A549 (cell line): ENCODE measurements around the gene RAD51B. TPM values are rescaled to one million over a fixed set of nuclear protein-coding genes. Genes with fewer than 3 reads are reported as not detected.
A peak's percentile ranks its signal among the peaks of the same experiment; 100 is the strongest.

Experiments used
- ATAC-seq, 2 experiments: fragments of 200-7000 bp in 1 of 2; fragments of >200 bp in 1 of 2; cut with Nextera tagmentation in 1 of 2; cut with Tn5 transposase in 1 of 2; 3 replicates each; pipeline versions ENCODE4 v1.8.0 to v1.9.1; 2018 to 2020; ENCODE audit warnings: mild to moderate bottlenecking in 1 of 2, moderate library complexity in 1 of 2
- CTCF ChIA-PET: fragments of 300-600 bp; sonication (Branson Sonifier 250); formaldehyde crosslinking; extraction: SDS; loops from one replicate; lab custom pipeline; 2021; ENCODE audit warnings: antibody characterized with exemption, inconsistent platforms; lab: Yijun Ruan, JAX
- POLR2A ChIA-PET: fragments of 350-600 bp; formaldehyde crosslinking; extraction: SDS; loops from one replicate; lab custom pipeline; 2021; ENCODE audit warnings: antibody characterized with exemption, inconsistent platforms; lab: Yijun Ruan, JAX
- DNase-seq, 2 experiments: peaks; one replicate each; pipeline versions ENCODE4 v3.0.0 to v3.0.0-alpha.2; 2011 to 2016; ENCODE audit warnings: low read depth in 1 of 2, low spot score in 1 of 2
- FAIRE-seq: peaks from 2 replicates; lab custom pipeline; 2011; peaks lifted over from hg19 to GRCh38; lab: Jason Lieb, UNC
- H3K27ac ChIP-seq, 2 experiments: fragments of >200 bp; sonication (Bioruptor Twin); formaldehyde crosslinking; 3 replicates each; pipeline ENCODE4 v1.5.1; 2016 to 2017
- H3K4me1 ChIP-seq: fragments of >200 bp; sonication (Bioruptor Twin); formaldehyde crosslinking; 3 replicates; pipeline ENCODE4 v1.6.1; 2016
- H3K4me2 ChIP-seq: fragments of >200 bp; sonication (Bioruptor Twin); formaldehyde crosslinking; 3 replicates; pipeline ENCODE4 v1.6.1; 2016
- H3K4me3 ChIP-seq: fragments of >200 bp; sonication (Bioruptor Twin); formaldehyde crosslinking; 3 replicates; pipeline ENCODE4 v1.5.1; 2016
- H3K9me3 ChIP-seq: fragments of >200 bp; sonication (Bioruptor Twin); formaldehyde crosslinking; 3 replicates; pipeline ENCODE4 v1.6.1; 2016
- CEBPB ChIP-seq, 2 experiments: fragments of >200 bp in 1 of 2; sonication (Bioruptor Twin) in 1 of 2; formaldehyde crosslinking in 1 of 2; IDR thresholded peaks; 2 replicates each; pipeline ENCODE4 v1.6.1; 2012 to 2016
- CHD2 ChIP-seq: fragments of 150-350 bp; IDR thresholded peaks from 2 replicates; pipeline ENCODE4 v1.6.1; 2014; ENCODE audit warnings: low read length; ENCODE audit not compliant: partially characterized antibody
- CHD4 ChIP-seq: fragments of 200-600 bp; sonication (generic); IDR thresholded peaks from 2 replicates; pipeline ENCODE4 v1.6.1; 2016; ENCODE audit warnings: antibody characterized with exemption, mild to moderate bottlenecking, borderline replicate concordance
- EHF ChIP-seq: fragments of 250-450 bp; sonication (Bioruptor Pico); IDR thresholded peaks from 2 replicates; pipeline ENCODE4 v1.5.0; 2020; ENCODE audit warnings: mild to moderate bottlenecking
- EHMT2 ChIP-seq: fragments of 200-600 bp; sonication (generic); IDR thresholded peaks from 2 replicates; pipeline ENCODE4 v1.6.1; 2016; ENCODE audit warnings: antibody characterized with exemption, low read depth, mild to moderate bottlenecking, moderate library complexity
- GATA3 ChIP-seq: IDR thresholded peaks from 2 replicates; pipeline ENCODE4 v1.6.1; 2012; ENCODE audit warnings: borderline replicate concordance
- HEYL ChIP-seq: fragments of 250-450 bp; sonication (Bioruptor Pico); IDR thresholded peaks from 2 replicates; pipeline ENCODE4 v1.8.0; 2021; ENCODE audit warnings: mild to moderate bottlenecking, moderate library complexity
- HOXB13 ChIP-seq: fragments of 250-450 bp; sonication (Bioruptor Pico); IDR thresholded peaks from 2 replicates; pipeline ENCODE4 v1.5.0; 2020; ENCODE audit warnings: low read depth, mild to moderate bottlenecking, moderate library complexity
- JUN ChIP-seq, 2 experiments: fragments of >200 bp; sonication (Bioruptor Twin); formaldehyde crosslinking; IDR thresholded peaks; 2 replicates in 1 of 2; 3 replicates in 1 of 2; pipeline ENCODE4 v1.6.1; 2016 to 2017
- JUNB ChIP-seq: fragments of >200 bp; sonication (Bioruptor Twin); formaldehyde crosslinking; IDR thresholded peaks from 2 replicates; pipeline ENCODE4 v1.6.1; 2016
- MAZ ChIP-seq: fragments of 150-350 bp; IDR thresholded peaks from 2 replicates; pipeline ENCODE4 v1.6.1; 2014; ENCODE audit warnings: antibody characterized with exemption, low read depth, low read length, borderline replicate concordance
- MYC ChIP-seq: IDR thresholded peaks from 2 replicates; pipeline ENCODE4 v1.6.1; 2012; ENCODE audit warnings: mild to moderate bottlenecking, inconsistent platforms, low read length, improper control_type of control experiment, borderline replicate concordance
- NFE2L2 ChIP-seq: fragments of 150-350 bp; conservative IDR thresholded peaks from 2 replicates; pipeline ENCODE4 v1.6.1; 2014; ENCODE audit warnings: low read length
- NPAS2 ChIP-seq: fragments of 250-450 bp; sonication (Bioruptor Pico); IDR thresholded peaks from 2 replicates; pipeline ENCODE4 v1.8.0; 2022; ENCODE audit warnings: mild to moderate bottlenecking, moderate library complexity, borderline replicate concordance
- NR3C1 ChIP-seq: fragments of >200 bp; sonication (Bioruptor Twin); formaldehyde crosslinking; IDR thresholded peaks from 3 replicates; pipeline ENCODE4 v1.6.1; 2017
- RAD21 ChIP-seq, 2 experiments: fragments of >200 bp in 1 of 2; sonication (Bioruptor Twin) in 1 of 2; formaldehyde crosslinking in 1 of 2; IDR thresholded peaks in 1 of 2; conservative IDR thresholded peaks in 1 of 2; 2 replicates in 1 of 2; 3 replicates in 1 of 2; pipeline ENCODE4 v1.6.1; 2012 to 2018; ENCODE audit warnings: inconsistent platforms in 1 of 2
- RARB ChIP-seq: fragments of 250-450 bp; sonication (Bioruptor Pico); IDR thresholded peaks from 2 replicates; pipeline ENCODE4 v1.8.0; 2021; ENCODE audit warnings: mild to moderate bottlenecking, moderate library complexity
- RCOR1 ChIP-seq: fragments of 150-350 bp; IDR thresholded peaks from 2 replicates; pipeline ENCODE4 v1.6.1; 2014; ENCODE audit warnings: antibody characterized with exemption, low read length, low read depth
- TP53 ChIP-seq: fragments of 250-450 bp; sonication (Bioruptor Pico); IDR thresholded peaks from 2 replicates; pipeline ENCODE4 v1.5.0; 2021; ENCODE audit warnings: mild to moderate bottlenecking, moderate library complexity
- ZC3H11A ChIP-seq: fragments of 450-650 bp; IDR thresholded peaks from 2 replicates; pipeline ENCODE4 v1.6.1; 2014; ENCODE audit warnings: antibody characterized with exemption, mild to moderate bottlenecking
- WGBS: methylation state at CpG from one replicate; pipeline ENCODE4 v1.1.6; 2017; ENCODE audit errors: missing lambda C conversion rate; 5-methylcytosine and 5-hydroxymethylcytosine counted together
- polyA plus RNA-seq, 4 experiments: library from polyadenylated mRNA; depleted of rRNA in 3 of 4; stranded (reverse); fragments of >200 nt; fragmentation: RNase III in 1 of 4; extraction: RNeasy Plus Mini Kit Qiagen cat#74134 plus additional on column Dnase treatment in 1 of 4; gene quantifications; 2 replicates in 3 of 4; 3 replicates in 1 of 4; pipeline ENCODE4 v1.2.3, GENCODE V29; 2011 to 2017
- TF ChIP-seq, protein P1 (sequence below): IDR thresholded peaks from 2 replicates; pipeline ENCODE4 v1.6.1; 2012; ENCODE audit warnings: low read depth, borderline replicate concordance
- TF ChIP-seq, protein P2 (sequence below): IDR thresholded peaks from 2 replicates; pipeline ENCODE4 v1.6.1; 2012
- TF ChIP-seq, protein P3 (sequence below): fragments of >200 bp; sonication (Bioruptor Twin); formaldehyde crosslinking; IDR thresholded peaks from 3 replicates; pipeline ENCODE4 v1.5.1; 2016

Gene RAD51B
- polyA plus RNA-seq, 2 of the 4 experiments (the other 2 are of a cell fraction): 7.2 to 10.8 TPM

- Histone ChIP-seq H3K27ac (peak overlapping the region; percentile 24 to 75), H3K4me3 (no peak overlapping the region), H3K4me2 (peak overlapping the region; percentile 2; the same call in 1 of the 3 replicates), H3K4me1 (peaks cover 21% of the 10 kb centered on the region), H3K9me3 (no peaks in the 10 kb centered on the region)
- peak; percentile 22 to 78 for DNase-seq
- ATAC-seq: peak; percentile 33 to 74; a peak in 3 of 6 replicates
- POLR2A ChIA-PET: no interaction called here
- 58% methylated on average over 8 of the region's 8 CpGs for WGBS
- TF ChIP-seq JUNB: no peak
- TF ChIP-seq, protein P1, sequence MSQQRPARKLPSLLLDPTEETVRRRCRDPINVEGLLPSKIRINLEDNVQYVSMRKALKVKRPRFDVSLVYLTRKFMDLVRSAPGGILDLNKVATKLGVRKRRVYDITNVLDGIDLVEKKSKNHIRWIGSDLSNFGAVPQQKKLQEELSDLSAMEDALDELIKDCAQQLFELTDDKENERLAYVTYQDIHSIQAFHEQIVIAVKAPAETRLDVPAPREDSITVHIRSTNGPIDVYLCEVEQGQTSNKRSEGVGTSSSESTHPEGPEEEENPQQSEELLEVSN: peak; percentile 70
- TF ChIP-seq, protein P2, sequence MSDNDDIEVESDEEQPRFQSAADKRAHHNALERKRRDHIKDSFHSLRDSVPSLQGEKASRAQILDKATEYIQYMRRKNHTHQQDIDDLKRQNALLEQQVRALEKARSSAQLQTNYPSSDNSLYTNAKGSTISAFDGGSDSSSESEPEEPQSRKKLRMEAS: peak; percentile 57
- no peak for TF ChIP-seq NPAS2 (CRISPR knock-in tag)
- TF ChIP-seq EHF (CRISPR knock-in tag): no peak
- TF ChIP-seq, protein P3, sequence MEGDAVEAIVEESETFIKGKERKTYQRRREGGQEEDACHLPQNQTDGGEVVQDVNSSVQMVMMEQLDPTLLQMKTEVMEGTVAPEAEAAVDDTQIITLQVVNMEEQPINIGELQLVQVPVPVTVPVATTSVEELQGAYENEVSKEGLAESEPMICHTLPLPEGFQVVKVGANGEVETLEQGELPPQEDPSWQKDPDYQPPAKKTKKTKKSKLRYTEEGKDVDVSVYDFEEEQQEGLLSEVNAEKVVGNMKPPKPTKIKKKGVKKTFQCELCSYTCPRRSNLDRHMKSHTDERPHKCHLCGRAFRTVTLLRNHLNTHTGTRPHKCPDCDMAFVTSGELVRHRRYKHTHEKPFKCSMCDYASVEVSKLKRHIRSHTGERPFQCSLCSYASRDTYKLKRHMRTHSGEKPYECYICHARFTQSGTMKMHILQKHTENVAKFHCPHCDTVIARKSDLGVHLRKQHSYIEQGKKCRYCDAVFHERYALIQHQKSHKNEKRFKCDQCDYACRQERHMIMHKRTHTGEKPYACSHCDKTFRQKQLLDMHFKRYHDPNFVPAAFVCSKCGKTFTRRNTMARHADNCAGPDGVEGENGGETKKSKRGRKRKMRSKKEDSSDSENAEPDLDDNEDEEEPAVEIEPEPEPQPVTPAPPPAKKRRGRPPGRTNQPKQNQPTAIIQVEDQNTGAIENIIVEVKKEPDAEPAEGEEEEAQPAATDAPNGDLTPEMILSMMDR: no peak
- peak; percentile 5; the same call in 1 of the 2 replicates for TF ChIP-seq HOXB13
- TF ChIP-seq RARB (CRISPR knock-in tag): no peak
- no peak for TF ChIP-seq CHD2
- TF ChIP-seq HEYL: no peak
- 0 out of 2 replicates have a peak, but pooled peaks have one; percentile 19 for TF ChIP-seq MYC
- TF ChIP-seq RCOR1: no peak
- CTCF ChIA-PET: interaction anchor here (0.5 kb wide), 1 partner anchor 210 kb away, joined by 3 read pairs; no protein-coding TSS in a partner anchor
- FAIRE-seq: no peak
Observed at GRCh38 chr14:68359837-68360552, 540.4 kb downstream of the RAD51B start.

DNA sequence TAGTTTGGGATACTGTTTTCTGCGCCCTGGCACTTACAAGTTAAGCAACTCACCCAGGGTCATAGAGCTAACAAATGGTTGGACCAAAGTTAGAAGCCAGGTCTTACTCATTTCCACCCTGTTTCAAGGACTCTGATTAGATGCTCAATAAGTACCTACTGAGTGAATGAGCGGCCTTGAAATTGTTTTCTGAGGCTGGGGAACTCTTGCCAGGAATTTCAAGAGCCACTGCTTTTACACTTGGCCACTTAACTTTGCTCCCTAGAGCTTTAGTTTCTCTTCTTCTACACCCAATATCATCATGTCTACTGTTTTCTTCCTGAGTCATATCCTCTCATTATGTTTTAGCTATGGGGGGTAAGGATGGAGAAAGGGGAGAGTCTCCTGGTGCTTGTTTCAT lies 541.7 kb downstream of the RAD51B start:
- Histone ChIP-seq H3K4me3 (no peak overlapping the region), H3K4me2 (no peak overlapping the region), H3K9me3 (no peaks in the 10 kb centered on the region), H3K4me1 (peaks cover 31% of the 10 kb centered on the region), H3K27ac (peak overlapping the region in 1 of 2 experiments; percentile 75; a peak in 3 of 6 replicates)
- no peak for ATAC-seq
- ChIA-PET CTCF (no interaction called here), POLR2A (no interaction called here)
- no peak for DNase-seq
- no peak for TF ChIP-seq NFE2L2
- no peak for TF ChIP-seq EHMT2
- no peak for FAIRE-seq
- 88% methylated on average over 2 of the region's 2 CpGs for WGBS

- ATAC-seq (no peak), FAIRE-seq (no peak), DNase-seq (no peak)
- no peak overlapping the region for H3K4me3 ChIP-seq
- TF ChIP-seq HOXB13 (no peak), JUN (IDR thresholded peaks at IDR 0.05) (no peak), NR3C1 (no peak), CEBPB (IDR thresholded peaks at IDR 0.05) (no peak), MAZ (no peak), NPAS2 (CRISPR knock-in tag) (no peak), JUNB (no peak), RARB (CRISPR knock-in tag) (no peak), CHD4 (no peak), TP53 (CRISPR knock-in tag) (no peak), RAD21 (conservative IDR thresholded peaks at IDR 0.05 in 1 of 2, IDR thresholded peaks at IDR 0.05 in 1 of 2) (no peak), MYC (no peak), HEYL (no peak), GATA3 (no peak), ZC3H11A (no peak)
- TF ChIP-seq, protein P1: no peak
- H3K4me2 ChIP-seq: no peak overlapping the region
- POLR2A ChIA-PET: no interaction called here
- CTCF ChIA-PET: no interaction called here
- no peaks in the 10 kb centered on the region for H3K9me3 ChIP-seq
- 87% methylated on average over 4 of the region's 4 CpGs for WGBS
- H3K27ac ChIP-seq: peak overlapping the region in 1 of 2 experiments; percentile 33; a peak in 2 of 6 replicates
- peaks cover 37% of the 10 kb centered on the region for H3K4me1 ChIP-seq
Observed at GRCh38 chr14:68362846-68363245, 543.3 kb downstream of the RAD51B start.
